Measurements from ENCODE around the gene CCRL2. TPM values are rescaled to one million over a fixed set of nuclear protein-coding genes. Genes with fewer than 3 reads are reported as not detected.

CCRL2 gene
- total and polyA plus RNA-seq, 2 of the 4 experiments (the other 2 are of a cell fraction), result 0.29 to 0.36 TPM

DNA sequence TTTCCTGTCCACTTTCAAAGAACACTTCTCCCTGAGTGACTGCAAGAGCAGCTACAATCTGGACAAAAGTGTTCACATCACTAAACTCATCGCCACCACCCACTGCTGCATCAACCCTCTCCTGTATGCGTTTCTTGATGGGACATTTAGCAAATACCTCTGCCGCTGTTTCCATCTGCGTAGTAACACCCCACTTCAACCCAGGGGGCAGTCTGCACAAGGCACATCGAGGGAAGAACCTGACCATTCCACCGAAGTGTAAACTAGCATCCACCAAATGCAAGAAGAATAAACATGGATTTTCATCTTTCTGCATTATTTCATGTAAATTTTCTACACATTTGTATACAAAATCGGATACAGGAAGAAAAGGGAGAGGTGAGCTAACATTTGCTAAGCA lies 1.8 kb downstream of the CCRL2 start:
- ChIA-PET POLR2A (ENCODE audit: unreplicated experiment) (no interaction called here), CTCF (interaction anchor here (0.9 to 1.0 kb wide), 2 partner anchors 9 to 193 kb away, joined by 4 read pairs; no protein-coding TSS in a partner anchor)
- WGBS, 2 experiments (ENCODE audit: extremely low coverage in 2 of 2, insufficient read length in 1 of 2), result 87% methylated on average over 3 of the region's 7 CpGs; no CpG with 5 or more reads in 1 of the 2 experiments
- no peak overlapping the region for H4K8ac ChIP-seq (ENCODE audit: low read depth in 2 of 2, low read length in 2 of 2)
- no peaks in the 10 kb centered on the region for H4K20me1 ChIP-seq (ENCODE audit: insufficient read depth, low read length)
- H2BK15ac ChIP-seq (ENCODE audit: low read depth, low read length), result no peak overlapping the region
- H3K4ac ChIP-seq (ENCODE audit: low read depth, low read length), result no peak overlapping the region
- no peak for ATAC-seq (ENCODE audit: low read depth)
- H3K27ac ChIP-seq (ENCODE audit: insufficient read depth, low read length), result no peak overlapping the region
- no peak for TF ChIP-seq SMC3 (IDR thresholded peaks at IDR 0.05; ENCODE audit: low read depth, low read length)
- no peak for TF ChIP-seq CEBPB (IDR thresholded peaks at IDR 0.05; ENCODE audit: low read depth, low read length)
- TF ChIP-seq FOS (IDR thresholded peaks at IDR 0.05; ENCODE audit: low read depth, low read length), result no peak
- H3K9ac ChIP-seq (ENCODE audit: low read depth, low read length), result no peak overlapping the region
- BruUV-seq (replicated peaks), result no TSS peak
- H2BK120ac ChIP-seq (ENCODE audit: low read depth, low read length), result no peak overlapping the region
- H3K27me3 ChIP-seq (ENCODE audit: control insufficient read depth, insufficient read depth, low read length), result no peaks in the 10 kb centered on the region
- H3K4me3 ChIP-seq (ENCODE audit: insufficient read depth, low read depth, low read length), result no peak overlapping the region
- H3K9me3 ChIP-seq (ENCODE audit: control insufficient read depth, insufficient read depth, low read length), result no peaks in the 10 kb centered on the region
- no peak overlapping the region for H2BK5ac ChIP-seq (ENCODE audit: low read depth, low read length, poor library complexity, severe bottlenecking)
- no peak overlapping the region for H2AFZ ChIP-seq (replicated peaks; ENCODE audit: low read length, poor library complexity)
- no peaks in the 10 kb centered on the region for H3K36me3 ChIP-seq (ENCODE audit: control insufficient read depth, insufficient read depth, low read length)
- H3K4me1 ChIP-seq (ENCODE audit: control insufficient read depth, insufficient read depth, low read length), result peaks cover 20% of the 10 kb centered on the region
- H2AK5ac ChIP-seq (ENCODE audit: low read depth, low read length), result no peak overlapping the region
- H2BK20ac ChIP-seq (ENCODE audit: low read depth, low read length), result no peak overlapping the region
- in situ Hi-C loops (cut with MboI; ENCODE audit: low sequenced_read_pairs), result no loop called here
- DNase-seq, result no peak
- no peak overlapping the region for H4K5ac ChIP-seq (ENCODE audit: low read depth, low read length)
- H3K23ac ChIP-seq (ENCODE audit: low read depth, low read length), result no peak overlapping the region
- no peak overlapping the region for H3K14ac ChIP-seq (replicated peaks; ENCODE audit: low read depth, low read length)
- no peak overlapping the region for H2AK9ac ChIP-seq (replicated peaks; ENCODE audit: low read depth, low read length, poor library complexity)
- H3K79me1 ChIP-seq (ENCODE audit: low read depth in 1 of 2, low read length in 2 of 2), result peaks cover 0 to 4% of the 10 kb centered on the region in 2 experiments; a peak in 1 of 4 replicates
- no peak overlapping the region for H4K91ac ChIP-seq (ENCODE audit: insufficient read depth, low read depth, low read length)
- intact Hi-C loops (cut with micrococcal nuclease), result no loop called here
- H3K18ac ChIP-seq (ENCODE audit: low read depth, low read length), result no peak overlapping the region
- H3K4me2 ChIP-seq (ENCODE audit: low read depth, low read length), result no peak overlapping the region
- dilution Hi-C loops (cut with HindIII; ENCODE audit: low sequenced_read_pairs, unreplicated experiment), result no loop called here
- H3K56ac ChIP-seq (ENCODE audit: extremely low read depth, insufficient read depth, low read length), result no peak overlapping the region
- peaks cover 8% of the 10 kb centered on the region for H3K9me1 ChIP-seq (ENCODE audit: insufficient read depth, low read length)
